Measurements from ENCODE around the gene TRAPPC13.
"Not testable (repeated sequence)": the region's sequence is repeated elsewhere in the genome, so short reads cannot be mapped to it uniquely, and the experiment has no call there.

The TRAPPC13 gene, protein sequence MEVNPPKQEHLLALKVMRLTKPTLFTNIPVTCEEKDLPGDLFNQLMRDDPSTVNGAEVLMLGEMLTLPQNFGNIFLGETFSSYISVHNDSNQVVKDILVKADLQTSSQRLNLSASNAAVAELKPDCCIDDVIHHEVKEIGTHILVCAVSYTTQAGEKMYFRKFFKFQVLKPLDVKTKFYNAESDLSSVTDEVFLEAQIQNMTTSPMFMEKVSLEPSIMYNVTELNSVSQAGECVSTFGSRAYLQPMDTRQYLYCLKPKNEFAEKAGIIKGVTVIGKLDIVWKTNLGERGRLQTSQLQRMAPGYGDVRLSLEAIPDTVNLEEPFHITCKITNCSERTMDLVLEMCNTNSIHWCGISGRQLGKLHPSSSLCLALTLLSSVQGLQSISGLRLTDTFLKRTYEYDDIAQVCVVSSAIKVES

GRCh38 chr5:65624571-65625555 lies at the start of gene TRAPPC13, which contains the start of gene SHLD3:
TRAPPC13 (plus strand) TSS chr5:65625027; CDS start chr5:65625061, 34 bp downstream.
SHLD3 (plus strand) TSS chr5:65625027; CDS start chr5:65629588, 4,561 bp downstream.
- DNase-seq, result peak; percentile 89 to 97

GRCh38 chr5:65577141-65577540 lies 47.7 kb upstream of the TRAPPC13 start:
- no peak for DNase-seq

GRCh38 chr5:65588694-65589093 lies 36.1 kb upstream of the TRAPPC13 start:
- DNase-seq, result no peak

- not testable (repeated sequence) for DNase-seq
Observed at GRCh38 chr5:65601761-65602160, 23.1 kb upstream of the TRAPPC13 start.

- DNase-seq, result no peak
Observed at GRCh38 chr5:65611524-65611923, 13.3 kb upstream of the TRAPPC13 start.

DNA sequence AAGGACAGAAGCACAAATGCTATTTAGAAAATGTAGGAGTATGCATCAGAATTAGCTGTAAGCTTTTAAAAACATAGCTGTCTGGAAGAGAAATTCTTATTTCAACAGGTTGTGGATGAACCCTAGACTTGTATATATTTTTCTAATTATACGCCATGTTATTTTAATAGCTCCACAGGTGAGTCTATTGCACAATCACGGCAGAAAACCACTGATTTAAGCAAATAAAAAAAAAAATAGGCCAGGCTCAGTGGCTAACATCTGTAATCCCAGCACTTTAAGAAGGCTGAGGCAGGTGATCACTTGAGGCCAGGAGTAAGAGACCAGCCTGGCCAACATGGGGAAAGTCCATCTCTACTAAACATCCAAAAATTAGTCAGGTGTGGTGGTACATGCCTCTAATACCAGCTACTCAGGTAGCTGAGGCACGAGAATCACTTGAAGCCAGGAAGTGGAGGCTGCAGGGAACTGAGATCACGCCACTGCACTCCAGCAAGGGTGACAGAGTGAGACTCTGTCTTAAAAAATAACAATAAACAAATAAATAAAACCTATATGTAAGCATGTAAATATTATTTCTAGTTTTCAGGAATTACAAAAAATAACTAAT lies 12.4 kb upstream of the TRAPPC13 start:
- DNase-seq, result no peak

DNA sequence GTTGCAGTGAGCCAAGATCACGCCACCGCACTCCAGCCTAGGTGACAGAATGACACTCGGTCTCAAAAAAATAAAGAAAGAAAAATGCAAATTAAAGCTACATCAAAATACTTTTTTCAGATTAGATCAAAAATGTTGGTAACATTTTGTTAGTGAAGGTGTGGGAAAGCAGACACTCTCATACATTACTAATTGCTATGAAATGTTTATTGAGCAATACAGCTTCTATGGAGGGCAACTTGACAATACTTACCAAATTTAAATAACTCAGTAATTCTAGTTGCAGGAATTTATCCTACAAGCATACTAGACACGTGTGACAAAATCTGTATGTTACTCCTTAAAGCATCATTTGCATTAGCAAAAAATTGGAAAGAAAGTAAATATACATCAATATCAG lies 4.8 kb upstream of the TRAPPC13 start:
- DNase-seq, result no peak

GRCh38 chr5:65621961-65622360 lies 2.9 kb upstream of the TRAPPC13 start:
- DNase-seq, result not testable (repeated sequence)

DNA sequence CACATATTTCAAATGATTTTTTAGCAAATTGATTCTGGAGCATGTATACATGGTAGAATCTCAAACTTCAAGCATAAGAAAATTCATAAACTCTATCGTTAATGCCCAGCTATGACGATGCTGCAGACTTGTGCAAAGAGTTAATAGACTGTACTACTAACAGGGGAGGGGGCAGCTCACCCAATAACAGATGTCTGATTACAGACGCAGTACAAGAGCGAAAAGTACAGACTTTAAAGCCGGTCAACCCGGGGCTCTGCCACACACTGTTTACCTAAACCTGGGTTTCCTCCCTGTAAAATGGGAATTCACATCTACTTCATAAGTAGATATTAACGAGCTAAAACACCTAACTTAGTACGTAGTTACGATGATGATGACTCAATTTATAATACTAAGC lies 1.3 kb upstream of the TRAPPC13 start:
- no peak for DNase-seq

GRCh38 chr5:65624025-65624570 lies 729 bp upstream of the TRAPPC13 start, which contains the start of gene TRIM23:
TRIM23 (minus strand) TSS chr5:65624333; CDS start chr5:65624274, 59 bp downstream.
- peak; percentile 91 to 97 for DNase-seq

DNA sequence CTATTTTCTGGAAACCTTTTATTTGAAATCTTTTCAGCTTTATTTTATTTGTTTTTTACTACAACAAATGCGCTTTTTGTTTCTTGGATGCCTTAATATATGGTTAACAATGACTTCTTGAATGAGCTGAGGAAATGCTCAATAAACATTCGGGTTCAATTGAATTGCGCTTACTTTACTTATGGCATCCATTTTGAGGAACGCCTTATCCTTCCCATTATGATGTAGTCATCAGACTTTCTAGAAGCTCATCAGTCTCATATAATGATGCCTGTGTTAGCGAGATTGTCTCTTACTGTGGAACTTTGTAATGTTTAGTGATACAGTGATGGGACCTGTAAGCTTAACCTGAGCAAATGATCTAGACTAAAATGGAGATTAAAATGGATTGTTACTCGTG lies 916 bp downstream of the TRAPPC13 start:
- no peak for DNase-seq

DNA sequence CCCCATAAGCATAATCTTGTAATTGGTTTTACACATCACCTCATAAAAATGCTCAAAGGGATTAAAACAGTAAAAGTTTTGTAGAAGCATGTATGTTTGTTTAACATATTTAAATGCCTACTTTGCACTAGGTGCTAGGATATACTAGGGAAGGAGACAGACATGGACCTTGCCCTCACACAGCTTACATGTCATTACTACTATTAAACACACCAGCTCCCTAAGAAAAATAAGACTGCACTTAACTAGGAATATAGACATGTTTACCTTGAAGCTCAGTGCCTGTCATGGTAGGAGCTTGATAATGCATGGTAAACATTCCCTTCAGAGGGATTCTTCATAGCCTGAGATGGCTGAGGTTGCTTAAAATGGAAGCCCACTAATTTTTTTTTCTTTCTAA lies 6.2 kb downstream of the TRAPPC13 start:
- no peak for DNase-seq

- DNase-seq, result no peak
Observed at GRCh38 chr5:65640240-65640639, 15.4 kb downstream of the TRAPPC13 start.

- DNase-seq, result no peak
Observed at GRCh38 chr5:65646938-65647337, 22.1 kb downstream of the TRAPPC13 start.

DNA sequence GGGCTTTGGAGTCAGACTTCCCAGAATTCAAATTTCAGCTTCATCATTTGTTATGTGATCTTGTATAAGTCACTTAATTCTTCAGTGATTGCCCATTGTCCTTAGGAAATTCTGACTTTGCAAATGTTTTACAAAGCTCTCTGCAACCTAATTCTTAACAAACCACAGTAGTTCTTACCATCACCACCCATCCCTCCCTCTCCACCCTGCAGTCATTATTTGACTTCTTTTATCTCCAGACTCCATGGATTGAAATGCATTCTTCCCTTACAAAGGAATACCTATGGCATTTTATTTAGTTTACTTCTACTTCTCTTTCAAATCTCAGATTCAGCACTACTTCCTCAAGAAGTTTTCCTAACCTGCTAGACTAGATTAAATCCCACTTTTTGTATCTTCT lies 23.1 kb downstream of the TRAPPC13 start:
- DNase-seq, result no peak

DNA sequence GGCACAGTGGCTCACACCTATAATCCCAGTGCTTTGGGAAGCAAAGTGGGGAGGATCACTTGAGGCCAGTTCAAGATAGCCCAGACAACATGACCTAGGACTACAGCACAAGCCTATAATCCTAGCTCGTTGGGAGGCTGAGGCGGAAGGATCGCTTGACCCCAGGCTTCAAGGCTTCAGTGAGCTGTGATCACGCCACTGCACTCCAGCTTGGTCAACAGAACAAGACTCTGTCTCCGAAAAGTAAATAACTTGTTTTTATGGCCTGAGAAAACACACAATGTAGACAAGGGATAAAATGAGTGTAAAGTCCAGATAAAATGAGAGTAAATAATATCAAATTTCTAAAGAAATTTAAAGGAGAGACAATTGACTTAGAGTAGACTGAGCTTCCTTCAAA lies 26.3 kb downstream of the TRAPPC13 start:
- DNase-seq, result no peak

GRCh38 chr5:65654713-65655112 lies 29.9 kb downstream of the TRAPPC13 start:
- DNase-seq, result no peak

GRCh38 chr5:65663804-65664521 lies 39.1 kb downstream of the TRAPPC13 start:
- no peak for DNase-seq

- no peak for DNase-seq
Observed at GRCh38 chr5:65668696-65669095, 43.9 kb downstream of the TRAPPC13 start.

- DNase-seq, result no peak
Observed at GRCh38 chr5:65672796-65673195, 48.0 kb downstream of the TRAPPC13 start.

- DNase-seq, result no peak
Observed at GRCh38 chr5:65674749-65675148, 49.9 kb downstream of the TRAPPC13 start.

DNA sequence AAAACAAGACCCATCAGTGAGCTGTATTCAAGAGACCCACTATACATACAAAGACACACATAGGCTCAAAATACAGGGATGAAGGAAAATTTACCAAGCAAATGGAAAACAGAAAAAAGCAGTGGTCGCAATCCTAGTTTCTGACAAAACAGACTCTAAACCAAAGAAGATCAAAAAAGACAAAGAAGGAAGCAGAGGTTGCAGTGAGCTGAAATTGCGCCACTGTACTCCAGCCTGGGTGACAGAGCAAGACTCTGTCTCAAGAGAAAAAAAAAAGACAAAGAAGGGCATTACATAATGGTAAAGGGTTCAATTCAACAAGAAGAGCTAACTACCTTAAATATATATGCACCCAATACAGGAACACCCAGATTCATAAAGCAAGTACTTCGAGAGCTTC lies 51.2 kb downstream of the TRAPPC13 start:
- DNase-seq, result not testable (repeated sequence)
